SJSA1 (cell line): ENCODE data around the gene PSMD6. TPM values are rescaled to one million over a fixed set of nuclear protein-coding genes. Genes with fewer than 3 reads are reported as not detected.

Experiments
- DNase-seq, 2 experiments: peaks; one replicate each; pipeline ENCODE4 v3.0.0-alpha.2; 2015 to 2020; ENCODE audit warnings: low spot score in 2 of 2, low read depth in 1 of 2
- H3K27ac ChIP-seq: fragments of 250-450 bp; sonication (Bioruptor Pico); 2 replicates; pipeline ENCODE4 v1.5.1; 2020; ENCODE audit warnings: mild to moderate bottlenecking, moderate library complexity
- H3K27me3 ChIP-seq: fragments of 250-450 bp; sonication (Bioruptor Pico); replicated peaks from 2 replicates; pipeline ENCODE4 v1.5.1; 2020; ENCODE audit warnings: mild to moderate bottlenecking, moderate library complexity
- H3K36me3 ChIP-seq: fragments of 250-450 bp; sonication (Bioruptor Pico); 2 replicates; pipeline ENCODE4 v1.5.1; 2020; ENCODE audit warnings: mild to moderate bottlenecking
- H3K4me1 ChIP-seq: fragments of 250-450 bp; sonication (Bioruptor Pico); replicated peaks from 2 replicates; pipeline ENCODE4 v1.6.1; 2021; ENCODE audit warnings: mild to moderate bottlenecking
- H3K4me3 ChIP-seq: fragments of 250-450 bp; sonication (Bioruptor Pico); 2 replicates; pipeline ENCODE4 v1.5.1; 2020; ENCODE audit warnings: mild to moderate bottlenecking
- H3K9me3 ChIP-seq: fragments of 250-450 bp; sonication (Bioruptor Pico); replicated peaks from 2 replicates; pipeline ENCODE4 v1.5.1; 2020; ENCODE audit warnings: mild to moderate bottlenecking
- total RNA-seq: library from RNA; depleted of rRNA; stranded (reverse); fragments of >200 nt; shearing (Covaris generic); gene quantifications from 2 replicates; pipeline ENCODE4 v1.2.3, GENCODE V29; 2014; rRNA removed

The PSMD6 gene
- total RNA-seq, 1 experiment from 2014 or later, result 135 TPM

DNA sequence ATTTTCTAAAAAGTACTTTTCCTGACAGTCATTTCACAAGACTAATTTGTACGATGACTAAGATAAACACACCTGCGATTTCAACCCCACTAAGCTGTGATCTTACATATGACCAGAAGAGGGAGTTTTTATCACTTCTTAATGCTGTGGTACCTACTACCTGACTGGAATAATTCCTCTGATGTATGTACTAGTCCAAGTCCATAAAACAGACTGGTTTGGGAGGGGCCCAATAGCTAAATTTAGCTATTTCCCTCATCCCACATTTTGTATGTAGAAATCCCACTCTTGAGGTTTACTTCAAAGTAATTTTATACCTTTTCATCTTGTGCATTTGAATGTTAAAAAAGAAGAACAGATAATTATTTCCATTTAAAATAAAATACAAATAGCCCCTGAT lies 61.4 kb downstream of the PSMD6 start:
- no peaks in the 10 kb centered on the region for H3K9me3 ChIP-seq
- no peak overlapping the region for H3K27ac ChIP-seq
- peaks cover 2% of the 10 kb centered on the region for H3K36me3 ChIP-seq
- H3K4me3 ChIP-seq, result no peak overlapping the region
- peaks cover 10% of the 10 kb centered on the region for H3K4me1 ChIP-seq
- H3K27me3 ChIP-seq, result no peaks in the 10 kb centered on the region
- DNase-seq, result peak in 1 of 2 experiments; percentile 42

Other genes starting within 250 kb of the PSMD6 start
- not detected in 2 replicates for gene C3orf49, start 204.2 kb downstream of the PSMD6 start, total RNA-seq
- 86.2 and 140 TPM in 2 replicates for gene THOC7, start 159.7 kb downstream of the PSMD6 start, total RNA-seq
- gene ATXN7, start 159.6 kb downstream of the PSMD6 start, total RNA-seq, result 7.1 and 14.9 TPM in 2 replicates
- not detected in 2 replicates for gene SCAANT1, start 111.1 kb downstream of the PSMD6 start, total RNA-seq
- gene PRICKLE2, start 202.0 kb upstream of the PSMD6 start, total RNA-seq, result 9.7 and 18.3 TPM in 2 replicates